BJ (cell line): ENCODE data around the gene LHPP. TPM values are rescaled to one million over a fixed set of nuclear protein-coding genes. Genes with fewer than 3 reads are reported as not detected.

Experiments used
- CTCF ChIA-PET: fragments of 350-600 bp; formaldehyde crosslinking; extraction: SDS; loops from one replicate; lab custom pipeline; 2021; ENCODE audit warnings: antibody characterized with exemption, inconsistent platforms; lab: Yijun Ruan, JAX
- POLR2A ChIA-PET: fragments of 300-600 bp; sonication (Branson Sonifier 250); formaldehyde crosslinking; extraction: SDS; loops from one replicate; lab custom pipeline; 2021; ENCODE audit warnings: antibody characterized with exemption; lab: Charles Lee
- DNase-seq: peaks from one replicate; pipeline ENCODE4 v3.0.0-alpha.2; 2011; ENCODE audit warnings: low read depth
- H3K27me3 ChIP-seq: 2 replicates; pipeline ENCODE4 v1.6.0; 2011; ENCODE audit warnings: low read length; ENCODE audit not compliant: control insufficient read depth, insufficient read depth
- H3K36me3 ChIP-seq: 2 replicates; pipeline ENCODE4 v1.5.1; 2011; ENCODE audit warnings: low read length; ENCODE audit not compliant: control insufficient read depth, insufficient read depth
- H3K4me3 ChIP-seq: 2 replicates; pipeline ENCODE4 v1.5.1; 2011; ENCODE audit warnings: low read depth, mild to moderate bottlenecking, control low read depth, low read length
- polyA plus RNA-seq: library from polyadenylated mRNA; depleted of rRNA; stranded (reverse); fragments of >200 nt; gene quantifications from 2 replicates; pipeline ENCODE4 v1.2.3, GENCODE V29; 2011
- TF ChIP-seq, protein P1 (sequence below): IDR thresholded peaks from 2 replicates; pipeline ENCODE4 v1.5.1; 2011; ENCODE audit warnings: low read depth, mild to moderate bottlenecking, control low read depth, inconsistent platforms, low read length, moderate library complexity; ENCODE audit not compliant: insufficient read depth

Gene LHPP
- polyA plus RNA-seq, 1 experiment: 23.8 TPM

DNA sequence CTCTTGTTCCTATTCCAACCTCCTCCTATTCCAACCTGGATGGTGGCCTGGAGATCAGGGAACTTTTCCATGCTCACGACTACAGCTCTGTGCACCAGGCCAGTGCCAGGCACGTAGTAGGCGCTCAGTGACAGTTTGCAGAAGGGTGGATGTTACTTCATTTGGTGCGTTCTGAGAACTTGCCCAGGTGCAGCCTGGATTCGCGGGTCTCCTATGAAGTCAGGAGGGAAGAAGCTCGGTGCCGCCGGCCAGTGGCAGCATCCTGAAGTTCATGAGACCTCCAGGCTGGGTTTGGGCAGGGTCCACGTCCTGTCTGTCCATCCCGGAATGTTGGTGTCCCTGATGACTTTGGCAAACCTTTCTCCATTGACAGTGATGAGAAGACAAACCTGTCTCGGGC is 21.3 kb downstream of the LHPP start:
- CTCF ChIA-PET: interaction anchor here (0.7 kb wide), 1 partner anchor 12 kb away, joined by 3 read pairs; no protein-coding TSS in a partner anchor

DNA sequence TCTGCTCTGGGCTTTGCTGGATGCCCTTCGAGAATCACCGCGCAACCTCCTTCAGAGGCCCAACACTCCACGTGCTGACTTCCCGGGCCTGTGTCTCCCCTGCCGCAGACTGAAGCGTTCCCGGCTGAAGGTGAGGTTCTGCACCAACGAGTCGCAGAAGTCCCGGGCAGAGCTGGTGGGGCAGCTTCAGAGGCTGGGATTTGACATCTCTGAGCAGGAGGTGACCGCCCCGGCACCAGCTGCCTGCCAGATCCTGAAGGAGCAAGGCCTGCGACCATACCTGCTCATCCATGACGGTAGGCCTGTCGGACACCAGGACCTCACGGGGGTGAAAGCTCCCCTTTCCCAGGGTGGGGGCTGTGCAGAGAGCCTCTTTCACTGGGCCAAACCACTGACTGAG is 22.4 kb downstream of the LHPP start:
- ChIA-PET POLR2A (no interaction called here), CTCF (no interaction called here)
- Histone ChIP-seq H3K27me3 (no peaks in the 10 kb centered on the region), H3K4me3 (no peak overlapping the region), H3K36me3 (no peaks in the 10 kb centered on the region)
- TF ChIP-seq, protein P1, sequence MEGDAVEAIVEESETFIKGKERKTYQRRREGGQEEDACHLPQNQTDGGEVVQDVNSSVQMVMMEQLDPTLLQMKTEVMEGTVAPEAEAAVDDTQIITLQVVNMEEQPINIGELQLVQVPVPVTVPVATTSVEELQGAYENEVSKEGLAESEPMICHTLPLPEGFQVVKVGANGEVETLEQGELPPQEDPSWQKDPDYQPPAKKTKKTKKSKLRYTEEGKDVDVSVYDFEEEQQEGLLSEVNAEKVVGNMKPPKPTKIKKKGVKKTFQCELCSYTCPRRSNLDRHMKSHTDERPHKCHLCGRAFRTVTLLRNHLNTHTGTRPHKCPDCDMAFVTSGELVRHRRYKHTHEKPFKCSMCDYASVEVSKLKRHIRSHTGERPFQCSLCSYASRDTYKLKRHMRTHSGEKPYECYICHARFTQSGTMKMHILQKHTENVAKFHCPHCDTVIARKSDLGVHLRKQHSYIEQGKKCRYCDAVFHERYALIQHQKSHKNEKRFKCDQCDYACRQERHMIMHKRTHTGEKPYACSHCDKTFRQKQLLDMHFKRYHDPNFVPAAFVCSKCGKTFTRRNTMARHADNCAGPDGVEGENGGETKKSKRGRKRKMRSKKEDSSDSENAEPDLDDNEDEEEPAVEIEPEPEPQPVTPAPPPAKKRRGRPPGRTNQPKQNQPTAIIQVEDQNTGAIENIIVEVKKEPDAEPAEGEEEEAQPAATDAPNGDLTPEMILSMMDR: no peak
- no peak for DNase-seq

More for the DNA sequence above, 21.3 kb downstream of the LHPP start:
- no peak for DNase-seq
- Histone ChIP-seq H3K36me3 (no peaks in the 10 kb centered on the region), H3K27me3 (no peaks in the 10 kb centered on the region), H3K4me3 (no peak overlapping the region)
- TF ChIP-seq, protein P1: no peak
- POLR2A ChIA-PET: no interaction called here

DNA sequence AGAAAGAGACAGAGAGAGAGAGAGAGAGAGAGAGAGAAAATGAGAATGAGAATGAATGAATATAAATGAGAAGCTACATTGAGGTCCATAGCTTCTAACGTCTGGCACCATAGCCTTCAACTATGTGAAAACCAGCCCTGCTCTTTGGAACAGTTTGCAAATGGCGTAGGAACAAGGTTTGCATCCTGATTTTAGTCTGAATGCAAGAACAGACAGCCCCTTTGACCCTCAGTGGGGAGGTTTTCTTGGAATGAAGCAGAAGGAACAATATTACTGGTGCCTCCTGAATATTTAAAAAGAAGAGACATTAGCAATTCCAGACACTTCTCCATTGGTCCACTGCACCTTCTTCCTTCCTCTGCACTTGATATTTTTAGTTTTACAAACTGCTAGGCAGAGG is 23.0 kb downstream of the LHPP start:
- H3K27me3 ChIP-seq: no peaks in the 10 kb centered on the region
- ChIA-PET CTCF (no interaction called here), POLR2A (no interaction called here)
- H3K36me3 ChIP-seq: no peaks in the 10 kb centered on the region
- TF ChIP-seq, protein P1: no peak
- no peak for DNase-seq
- H3K4me3 ChIP-seq: no peak overlapping the region

DNA sequence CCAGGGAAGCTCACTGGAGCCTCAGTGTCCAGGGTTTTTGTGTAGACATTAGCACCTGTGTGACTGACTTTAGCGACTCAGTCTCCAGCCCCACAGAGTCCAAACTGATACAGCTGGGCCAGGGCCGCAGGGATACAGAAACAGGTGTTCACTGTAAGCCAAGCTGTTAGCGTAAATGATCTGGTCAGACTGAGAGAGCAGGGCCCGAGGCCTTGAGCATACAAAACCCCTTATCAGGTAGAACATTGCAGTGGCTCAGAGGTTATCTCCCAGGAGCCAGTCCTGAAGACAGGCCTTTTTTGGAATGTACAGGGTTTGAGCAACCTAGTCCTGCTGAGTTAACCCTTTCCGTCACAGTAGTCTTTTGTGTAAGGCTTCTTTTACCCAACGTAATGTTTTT is 25.0 kb downstream of the LHPP start:
- Histone ChIP-seq H3K27me3 (no peaks in the 10 kb centered on the region), H3K4me3 (no peak overlapping the region), H3K36me3 (no peaks in the 10 kb centered on the region)
- ChIA-PET CTCF (no interaction called here), POLR2A (no interaction called here)
- DNase-seq: no peak
- TF ChIP-seq, protein P1: no peak

DNA sequence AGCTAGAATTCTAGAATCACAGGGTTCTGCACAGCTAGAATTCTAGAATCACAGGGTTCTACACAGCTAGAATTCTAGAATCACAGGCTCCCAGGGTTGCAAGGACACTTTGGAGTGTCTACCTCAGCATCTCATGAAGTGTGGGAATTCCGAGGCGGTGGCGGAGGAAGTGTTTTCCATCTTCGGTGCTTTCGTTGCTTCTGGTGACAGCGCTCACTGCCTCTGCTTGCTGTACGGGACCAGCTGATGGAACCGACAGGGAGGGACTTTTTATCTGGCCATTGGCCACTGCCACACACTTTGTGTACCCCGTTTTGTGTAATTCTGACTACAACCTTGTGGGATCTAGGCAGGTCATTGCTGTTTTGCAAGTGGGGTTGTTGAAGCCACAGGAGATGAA is 29.5 kb downstream of the LHPP start:
- TF ChIP-seq, protein P1: no peak
- Histone ChIP-seq H3K36me3 (peaks cover 2% of the 10 kb centered on the region; the same call in 1 of the 2 replicates), H3K27me3 (no peaks in the 10 kb centered on the region), H3K4me3 (no peak overlapping the region)
- no peak for DNase-seq
- POLR2A ChIA-PET: no interaction called here
- CTCF ChIA-PET: no interaction called here
